MM.1S (cell line): ENCODE results near the gene SMARCA4.

Experiments
- DNase-seq: peaks from one replicate; pipeline ENCODE4 v3.0.0-alpha.2; 2015
- H2AFZ ChIP-seq: fragments of 300-600 bp; sonication (generic); 2 replicates; pipeline ENCODE4 v1.6.0; 2016; ENCODE audit warnings: antibody characterized with exemption, low read length
- H3F3A ChIP-seq: fragments of 300-600 bp; sonication (generic); 2 replicates; pipeline ENCODE4 v1.6.1; 2016; ENCODE audit warnings: mild to moderate bottlenecking, antibody characterized with exemption, low read length, moderate library complexity, mixed read lengths; ENCODE audit not compliant: insufficient read depth
- H3K27ac ChIP-seq: fragments of 300-600 bp; sonication (generic); 2 replicates; pipeline ENCODE4 v1.5.1; 2016; ENCODE audit warnings: mild to moderate bottlenecking, low read length
- H3K27me3 ChIP-seq: fragments of 300-600 bp; sonication (generic); replicated peaks from 2 replicates; pipeline ENCODE4 v1.6.0; 2016; ENCODE audit warnings: low read length; ENCODE audit not compliant: insufficient read depth
- H3K36me3 ChIP-seq: fragments of 300-600 bp; sonication (generic); replicated peaks from 2 replicates; pipeline ENCODE4 v1.6.1; 2016; ENCODE audit warnings: mild to moderate bottlenecking, low read length, mixed read lengths; ENCODE audit not compliant: insufficient read depth
- H3K4me1 ChIP-seq: fragments of 300-600 bp; sonication (generic); 2 replicates; pipeline ENCODE4 v1.6.1; 2016; ENCODE audit warnings: low read length, mixed read lengths
- H3K4me2 ChIP-seq: fragments of 300-600 bp; sonication (generic); 2 replicates; pipeline ENCODE4 v1.6.0; 2016; ENCODE audit warnings: low read depth, low read length
- H3K4me3 ChIP-seq: fragments of 300-600 bp; sonication (generic); 2 replicates; pipeline ENCODE4 v1.5.1; 2016; ENCODE audit warnings: low read length, mixed read lengths
- H3K79me2 ChIP-seq: fragments of 300-600 bp; sonication (generic); 2 replicates; pipeline ENCODE4 v1.6.1; 2016; ENCODE audit warnings: mixed run types, low read length, mixed read lengths
- H3K9ac ChIP-seq: fragments of 300-600 bp; sonication (generic); 2 replicates; pipeline ENCODE4 v1.6.1; 2016; ENCODE audit warnings: low read length, mixed read lengths
- H3K9me2 ChIP-seq: fragments of 300-600 bp; sonication (generic); replicated peaks from 2 replicates; pipeline ENCODE4 v1.6.1; 2016; ENCODE audit warnings: mild to moderate bottlenecking, low read length, mixed read lengths; ENCODE audit not compliant: insufficient read depth
- H3K9me3 ChIP-seq: fragments of 300-600 bp; sonication (generic); replicated peaks from 2 replicates; pipeline ENCODE4 v1.6.1; 2016; ENCODE audit warnings: mild to moderate bottlenecking, low read length, mixed read lengths; ENCODE audit not compliant: insufficient read depth
- H4K20me1 ChIP-seq: fragments of 300-600 bp; sonication (generic); 2 replicates; pipeline ENCODE4 v1.6.1; 2016; ENCODE audit warnings: mild to moderate bottlenecking, low read length, moderate library complexity, mixed read lengths; ENCODE audit not compliant: insufficient read depth
- EZH2 ChIP-seq: fragments of 300-600 bp; sonication (generic); optimal IDR thresholded peaks from 2 replicates; pipeline ENCODE3; 2017; ENCODE audit warnings: low read depth, mild to moderate bottlenecking, antibody characterized with exemption, low read length, mixed read lengths
- EZH2phosphoT487 ChIP-seq: fragments of 300-600 bp; sonication (generic); IDR thresholded peaks from 2 replicates; pipeline ENCODE4 v1.6.1; 2018; ENCODE audit warnings: antibody characterized with exemption, low read length
- TF ChIP-seq, protein P1 (sequence below): fragments of 300-600 bp; sonication (generic); IDR thresholded peaks from 2 replicates; pipeline ENCODE4 v1.5.1; 2016; ENCODE audit warnings: antibody characterized with exemption, low read length, mixed read lengths

The SMARCA4 gene

DNA sequence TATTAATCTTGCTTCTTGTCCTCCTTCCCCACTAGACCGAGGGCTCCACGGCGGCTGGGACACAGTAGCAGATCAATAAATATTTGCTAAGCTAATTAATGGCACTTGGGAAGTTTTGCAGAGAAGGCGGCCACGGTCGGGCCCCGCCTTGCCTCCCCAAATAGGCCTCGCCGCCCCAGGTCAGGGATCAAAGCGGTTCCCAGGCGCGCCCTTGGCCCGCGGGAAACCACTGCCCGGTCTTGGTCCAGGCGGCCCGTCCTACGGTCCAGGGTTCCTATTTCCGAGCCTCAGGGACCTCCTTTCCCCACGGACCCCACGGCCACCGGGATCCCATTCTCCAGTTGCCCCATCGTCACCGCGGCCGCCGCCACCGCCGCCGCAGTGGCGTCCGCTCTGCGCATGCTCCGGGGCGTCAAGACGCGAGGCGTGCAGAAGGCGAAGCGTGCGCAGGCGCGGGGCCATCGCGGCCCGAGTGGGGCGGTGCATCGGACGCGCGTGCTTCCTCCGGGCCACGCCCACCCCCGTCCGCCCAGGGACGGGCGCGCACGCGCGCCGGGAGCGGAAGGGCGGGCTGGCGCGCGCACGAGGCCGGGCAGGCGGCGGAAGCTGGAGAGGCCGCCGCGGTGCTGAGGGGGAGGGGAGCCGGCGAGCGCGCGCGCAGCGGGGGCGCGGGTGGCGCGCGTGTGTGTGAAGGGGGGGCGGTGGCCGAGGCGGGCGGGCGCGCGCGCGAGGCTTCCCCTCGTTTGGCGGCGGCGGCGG is at the start of gene SMARCA4:
Gene SMARCA4 (plus strand): TSS at position 717 of the 759 bp plus-strand sequence. CDS start 23,122 bp downstream, outside the sequence.
- peaks cover 48% of the 10 kb centered on the region for H3K79me2 ChIP-seq
- H3K9me3 ChIP-seq: no peaks in the 10 kb centered on the region
- H2AFZ ChIP-seq: peak within 1 kb of the TSS; percentile 71
- H3K36me3 ChIP-seq: no peaks in the 10 kb centered on the region
- peaks cover 24% of the 10 kb centered on the region for H3F3A ChIP-seq
- peak within 1 kb of the TSS; percentile 72 for H3K4me2 ChIP-seq
- DNase-seq: peak; percentile 98
- H3K4me3 ChIP-seq: peak within 1 kb of the TSS; percentile 86
- H3K9ac ChIP-seq: peak within 1 kb of the TSS; percentile 84
- H4K20me1 ChIP-seq: 0 out of 2 replicates have a peak, but pooled peaks cover 2% of the 10 kb centered on the region
- no peaks in the 10 kb centered on the region for H3K27me3 ChIP-seq
- TF ChIP-seq, protein P1, sequence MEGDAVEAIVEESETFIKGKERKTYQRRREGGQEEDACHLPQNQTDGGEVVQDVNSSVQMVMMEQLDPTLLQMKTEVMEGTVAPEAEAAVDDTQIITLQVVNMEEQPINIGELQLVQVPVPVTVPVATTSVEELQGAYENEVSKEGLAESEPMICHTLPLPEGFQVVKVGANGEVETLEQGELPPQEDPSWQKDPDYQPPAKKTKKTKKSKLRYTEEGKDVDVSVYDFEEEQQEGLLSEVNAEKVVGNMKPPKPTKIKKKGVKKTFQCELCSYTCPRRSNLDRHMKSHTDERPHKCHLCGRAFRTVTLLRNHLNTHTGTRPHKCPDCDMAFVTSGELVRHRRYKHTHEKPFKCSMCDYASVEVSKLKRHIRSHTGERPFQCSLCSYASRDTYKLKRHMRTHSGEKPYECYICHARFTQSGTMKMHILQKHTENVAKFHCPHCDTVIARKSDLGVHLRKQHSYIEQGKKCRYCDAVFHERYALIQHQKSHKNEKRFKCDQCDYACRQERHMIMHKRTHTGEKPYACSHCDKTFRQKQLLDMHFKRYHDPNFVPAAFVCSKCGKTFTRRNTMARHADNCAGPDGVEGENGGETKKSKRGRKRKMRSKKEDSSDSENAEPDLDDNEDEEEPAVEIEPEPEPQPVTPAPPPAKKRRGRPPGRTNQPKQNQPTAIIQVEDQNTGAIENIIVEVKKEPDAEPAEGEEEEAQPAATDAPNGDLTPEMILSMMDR: no peak
- TF ChIP-seq EZH2 (no peak), EZH2phosphoT487 (no peak)
- H3K27ac ChIP-seq: peak within 1 kb of the TSS; percentile 28; the same call in 1 of the 2 replicates
- H3K9me2 ChIP-seq: no peaks in the 10 kb centered on the region
- peaks cover 19% of the 10 kb centered on the region for H3K4me1 ChIP-seq

DNA sequence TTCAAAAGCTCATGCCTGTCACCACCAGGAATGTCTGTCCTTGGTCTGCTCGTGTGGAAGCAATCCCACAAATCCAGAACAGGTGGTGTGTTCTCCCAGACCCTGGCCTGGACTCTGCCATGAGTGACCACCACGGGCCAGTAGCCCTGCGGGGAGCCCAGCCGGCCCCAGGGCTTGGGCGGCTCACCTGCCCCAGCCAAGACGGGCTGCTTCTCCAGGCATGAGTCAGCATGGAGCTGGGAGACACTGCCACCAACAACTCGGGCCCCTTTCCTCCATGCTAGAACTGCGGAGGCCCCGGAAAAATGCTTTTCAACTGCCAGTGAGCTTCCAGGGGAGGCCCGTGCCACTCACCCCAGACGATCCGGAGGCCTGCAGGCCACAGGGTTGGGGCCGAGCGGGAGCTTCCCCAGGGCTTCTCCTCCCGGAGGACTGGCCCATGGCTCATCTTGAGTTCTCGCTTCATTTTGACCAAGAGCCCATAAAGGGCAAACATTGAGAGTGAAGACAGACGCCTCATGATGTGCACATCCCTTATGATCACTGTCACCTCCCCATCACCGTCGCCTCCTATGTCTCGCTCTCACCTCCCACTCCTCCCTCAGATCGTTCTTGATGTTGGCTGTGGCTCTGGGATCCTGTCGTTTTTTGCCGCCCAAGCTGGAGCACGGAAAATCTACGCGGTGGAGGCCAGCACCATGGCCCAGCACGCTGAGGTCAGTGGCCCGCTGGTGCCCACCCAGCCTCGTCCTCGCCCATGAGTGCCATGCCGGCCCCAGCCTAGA is 49.1 kb upstream of the SMARCA4 start:
- no peak overlapping the region for H3K4me3 ChIP-seq
- no peak overlapping the region for H2AFZ ChIP-seq
- no peak overlapping the region for H3K4me2 ChIP-seq
- TF ChIP-seq EZH2 (no peak), EZH2phosphoT487 (no peak)
- TF ChIP-seq, protein P1: no peak
- H3K4me1 ChIP-seq: no peaks in the 10 kb centered on the region
- H3K36me3 ChIP-seq: no peaks in the 10 kb centered on the region
- H3K9me2 ChIP-seq: no peaks in the 10 kb centered on the region
- no peaks in the 10 kb centered on the region for H3K27me3 ChIP-seq
- DNase-seq: no peak
- H4K20me1 ChIP-seq: no peaks in the 10 kb centered on the region
- no peaks in the 10 kb centered on the region for H3K79me2 ChIP-seq
- H3K9me3 ChIP-seq: no peaks in the 10 kb centered on the region
- H3K27ac ChIP-seq: no peak overlapping the region
- no peaks in the 10 kb centered on the region for H3F3A ChIP-seq
- no peak overlapping the region for H3K9ac ChIP-seq

DNA sequence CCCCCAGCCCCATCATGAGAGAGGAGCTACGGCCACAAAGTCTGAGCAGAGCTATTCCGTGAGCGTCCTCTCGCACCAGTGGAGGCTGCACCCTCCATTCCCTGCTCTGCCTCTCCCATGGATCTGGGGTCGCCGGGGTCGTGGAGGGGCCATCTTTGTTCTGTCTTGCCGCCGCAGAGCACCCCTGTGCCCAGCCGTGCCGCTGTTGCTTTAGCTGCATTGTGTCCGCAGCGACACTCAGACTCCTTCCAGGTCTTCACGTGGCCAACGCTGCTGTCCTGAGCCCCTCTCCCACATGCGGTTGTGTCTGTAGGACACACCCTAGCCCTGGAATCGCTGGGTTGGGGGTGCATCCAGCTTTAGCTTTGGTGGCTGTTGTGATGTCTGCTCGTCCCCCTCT is 48.2 kb upstream of the SMARCA4 start:
- Histone ChIP-seq H3K9me2 (no peaks in the 10 kb centered on the region), H3K4me3 (no peak overlapping the region), H3K9ac (no peak overlapping the region), H3K36me3 (no peaks in the 10 kb centered on the region), H3F3A (no peaks in the 10 kb centered on the region), H4K20me1 (no peaks in the 10 kb centered on the region), H2AFZ (no peak overlapping the region), H3K9me3 (no peaks in the 10 kb centered on the region), H3K27ac (no peak overlapping the region), H3K4me2 (no peak overlapping the region), H3K27me3 (no peaks in the 10 kb centered on the region), H3K79me2 (no peaks in the 10 kb centered on the region), H3K4me1 (no peaks in the 10 kb centered on the region)
- DNase-seq: no peak
- TF ChIP-seq, protein P1: no peak
- TF ChIP-seq EZH2 (no peak), EZH2phosphoT487 (no peak)
